ENCODE results near the gene CRISP2. TPM values are rescaled to one million over a fixed set of nuclear protein-coding genes. Genes with fewer than 3 reads are reported as not detected.

Gene CRISP2
- total and polyA plus RNA-seq, 2 of the 8 experiments (the other 6 are each of a cell fraction or from before 2014, with no cell fraction given): 0.06 TPM; not detected in 1

- CTCF ChIA-PET (ENCODE audit: partially characterized antibody): no interaction called here
- no peak overlapping the region for H3K18ac ChIP-seq (ENCODE audit: extremely low read depth, low read length)
- DNase-seq (ENCODE audit: low read depth in 1 of 2, low spot score in 2 of 2): no peak
- FAIRE-seq: no peak
- no peak overlapping the region for H2BK20ac ChIP-seq (ENCODE audit: low read length)
- H2BK15ac ChIP-seq (ENCODE audit: low read length): no peak overlapping the region
- POLR2A ChIA-PET (ENCODE audit: partially characterized antibody): no interaction called here
- H3K9me3 ChIP-seq (ENCODE audit: insufficient read depth in 2 of 2, low read depth in 1 of 2, low read length in 1 of 2): no peaks in the 10 kb centered on the region
- no peak overlapping the region for H3K56ac ChIP-seq (replicated peaks; ENCODE audit: insufficient read length, low read depth, low read length)
- TF ChIP-seq EGR1 (IDR thresholded peaks at IDR 0.05; ENCODE audit: borderline replicate concordance, low read depth, low read length) (no peak), SP1 (IDR thresholded peaks at IDR 0.05; ENCODE audit: low read depth, low read length) (no peak), CTCF (IDR thresholded peaks at IDR 0.05; ENCODE audit: control extremely low read depth in 1 of 3, insufficient read depth in 1 of 3, low read depth in 1 of 3, low read length in 3 of 3) (no peak)
- no peaks in the 10 kb centered on the region for H3K79me2 ChIP-seq (ENCODE audit: control insufficient read depth in 1 of 2, insufficient read depth in 2 of 2, low read length in 2 of 2)
- H2BK120ac ChIP-seq (replicated peaks; ENCODE audit: low read depth, low read length): no peak overlapping the region
- no peak overlapping the region for H4K5ac ChIP-seq (ENCODE audit: insufficient read length, low read depth, low read length)
- WGBS, 2 experiments (ENCODE audit: extremely low coverage in 1 of 2, insufficient coverage in 1 of 2, insufficient read length in 1 of 2, insufficient replicate concordance in 2 of 2, low coverage in 1 of 2, low lambda C conversion rate in 2 of 2, missing lambda C conversion rate in 1 of 2): 86% methylated on average over 3 of the region's 3 CpGs; no CpG with 5 or more reads in 1 of the 2 experiments
- 0 out of 2 replicates have a peak overlapping the region, but pooled peaks have one; percentile 55 for H2AFZ ChIP-seq (ENCODE audit: low read length)
- H3K4ac ChIP-seq (replicated peaks; ENCODE audit: insufficient read length, low read depth, low read length): no peak overlapping the region
- no peak overlapping the region for H3K9ac ChIP-seq (replicated peaks in 1 of 4; ENCODE audit: extremely low read depth in 1 of 4, low read depth in 3 of 4, low read length in 3 of 4)
- H3K4me2 ChIP-seq (ENCODE audit: insufficient read depth in 1 of 2, low read depth in 2 of 2, low read length in 2 of 2): no peak overlapping the region
- no peaks in the 10 kb centered on the region for H3K27me3 ChIP-seq (replicated peaks in 1 of 4; ENCODE audit: control insufficient read depth in 3 of 4, extremely low read depth in 1 of 4, insufficient read depth in 3 of 4, low read length in 3 of 4)
- H3K27ac ChIP-seq (ENCODE audit: low read depth, low read length): no peak overlapping the region
- peaks cover 0 to 9% (median 3%) of the 10 kb centered on the region in 4 experiments; a peak in 2 of 7 replicates for H3K4me1 ChIP-seq (replicated peaks in 1 of 4; ENCODE audit: control insufficient read depth in 3 of 4, insufficient read depth in 4 of 4, low read length in 3 of 4)
- no peaks in the 10 kb centered on the region for H4K20me1 ChIP-seq (replicated peaks in 1 of 2; ENCODE audit: control insufficient read depth in 1 of 2, insufficient read depth in 2 of 2, low read length in 2 of 2)
- H3K23me2 ChIP-seq (ENCODE audit: low read depth, low read length): peaks cover 3% of the 10 kb centered on the region; the same call in 1 of the 2 replicates
- no peak overlapping the region for H3K4me3 ChIP-seq (ENCODE audit: extremely low read depth in 1 of 4, insufficient read depth in 2 of 4, low read depth in 3 of 4, low read length in 4 of 4)
- no peaks in the 10 kb centered on the region for H3K79me1 ChIP-seq (ENCODE audit: low read depth, low read length)
- no peak overlapping the region for H4K8ac ChIP-seq (ENCODE audit: extremely low read depth, insufficient read depth, low read length)
- no peak overlapping the region for H4K91ac ChIP-seq (replicated peaks; ENCODE audit: insufficient read length, low read length)
- H3K23ac ChIP-seq (ENCODE audit: insufficient read length): no peak overlapping the region
- no peak overlapping the region for H2BK5ac ChIP-seq (ENCODE audit: low read depth, low read length)
- H2BK12ac ChIP-seq (ENCODE audit: low read depth, low read length): no peak overlapping the region
- no peak overlapping the region for H2AK5ac ChIP-seq (ENCODE audit: low read depth, low read length)
- no peaks in the 10 kb centered on the region for H3K36me3 ChIP-seq (ENCODE audit: control insufficient read depth in 2 of 4, insufficient read depth in 4 of 4, low read length in 3 of 4)
- H3K14ac ChIP-seq (ENCODE audit: insufficient read length): no peak overlapping the region
These were observed 48.5 kb downstream of the CRISP2 start for GRCh38 chr6:49664817-49665216.

All from H1 (cell line).